HG02588 (cell line): Measurements from ENCODE around the gene GJD4.

Experiments
- ATAC-seq: cut with Tn5 transposase; IDR thresholded peaks from one replicate; pipeline ENCODE4 v1.9.1; 2021; ENCODE audit warnings: mild to moderate bottlenecking, moderate library complexity; ENCODE audit not compliant: unreplicated experiment

Gene GJD4

GRCh38 chr10:35578618-35578956, 26.6 kb upstream of the GJD4 start:
- no peak for ATAC-seq

- no peak for ATAC-seq
Observed at GRCh38 chr10:35579116-35579515, 26.0 kb upstream of the GJD4 start.

- ATAC-seq = no peak
Observed at GRCh38 chr10:35579726-35580422, 25.3 kb upstream of the GJD4 start.

- ATAC-seq = no peak
Observed at GRCh38 chr10:35580423-35580770, 24.7 kb upstream of the GJD4 start.

GRCh38 chr10:35581655-35582054, 23.5 kb upstream of the GJD4 start:
- ATAC-seq = no peak

- no peak for ATAC-seq
Observed at GRCh38 chr10:35584946-35585345, 20.2 kb upstream of the GJD4 start.

GRCh38 chr10:35585356-35585755, 19.8 kb upstream of the GJD4 start:
- no peak for ATAC-seq

GRCh38 chr10:35585903-35586535, 19.1 kb upstream of the GJD4 start:
- ATAC-seq = no peak

- no peak for ATAC-seq
Observed at GRCh38 chr10:35588836-35589235, 16.3 kb upstream of the GJD4 start.

- no peak for ATAC-seq
Observed at GRCh38 chr10:35592441-35592840, 12.7 kb upstream of the GJD4 start.

- no peak for ATAC-seq
Observed at GRCh38 chr10:35594115-35595079, 10.7 kb upstream of the GJD4 start.

- ATAC-seq = no peak
Observed at GRCh38 chr10:35595106-35595505, 10.0 kb upstream of the GJD4 start.

GRCh38 chr10:35598379-35598778, 6.8 kb upstream of the GJD4 start:
- no peak for ATAC-seq

GRCh38 chr10:35600193-35600592, 4.9 kb upstream of the GJD4 start:
- no peak for ATAC-seq

- no peak for ATAC-seq
Observed at GRCh38 chr10:35606430-35606829, 1.3 kb downstream of the GJD4 start.

- no peak for ATAC-seq
Observed at GRCh38 chr10:35607475-35608327, 2.6 kb downstream of the GJD4 start.

GRCh38 chr10:35608328-35608672, 3.2 kb downstream of the GJD4 start:
- ATAC-seq = no peak

- no peak for ATAC-seq
Observed at GRCh38 chr10:35611750-35612149, 6.6 kb downstream of the GJD4 start.

GRCh38 chr10:35612385-35613106, 7.4 kb downstream of the GJD4 start:
- ATAC-seq = no peak

GRCh38 chr10:35613107-35613440, 7.9 kb downstream of the GJD4 start:
- no peak for ATAC-seq
